Bronchial epithelial cell (primary cell): ENCODE data around the gene RCE1. TPM values are rescaled to one million over a fixed set of nuclear protein-coding genes. Genes with fewer than 3 reads are reported as not detected.
A peak's percentile ranks its signal among the peaks of the same experiment; 100 is the strongest.

Experiments used
- DNase-seq: peaks from one replicate; pipeline ENCODE4 v3.0.0-alpha.2; 2010; ENCODE audit warnings: low read depth
- FAIRE-seq: peaks from 2 replicates; lab custom pipeline; 2011; peaks lifted over from hg19 to GRCh38; lab: Jason Lieb, UNC
- H3K27me3 ChIP-seq: 2 replicates; pipeline ENCODE4 v1.5.1; 2011; ENCODE audit warnings: low read length; ENCODE audit not compliant: control insufficient read depth, insufficient read depth
- H3K36me3 ChIP-seq: 2 replicates; pipeline ENCODE4 v1.5.1; 2011; ENCODE audit warnings: low read length; ENCODE audit not compliant: control insufficient read depth, insufficient read depth
- H3K4me3 ChIP-seq: 2 replicates; pipeline ENCODE4 v1.5.1; 2011; ENCODE audit warnings: mild to moderate bottlenecking, low read depth, low read length, control low read depth
- total RNA-seq: library from RNA; depleted of rRNA; stranded (reverse); fragments of >200 nt; gene quantifications from 2 replicates; pipeline ENCODE4 v1.2.1, GENCODE V29; 2014
- TF ChIP-seq, protein P1 (sequence below): IDR thresholded peaks from 2 replicates; pipeline ENCODE4 v1.5.1; 2011; ENCODE audit warnings: mild to moderate bottlenecking, moderate library complexity, low read length, control low read depth, inconsistent platforms; ENCODE audit not compliant: insufficient read depth, severe bottlenecking

The RCE1 gene
- total RNA-seq, 1 donor from 2014 or later: 17.4 TPM

DNA sequence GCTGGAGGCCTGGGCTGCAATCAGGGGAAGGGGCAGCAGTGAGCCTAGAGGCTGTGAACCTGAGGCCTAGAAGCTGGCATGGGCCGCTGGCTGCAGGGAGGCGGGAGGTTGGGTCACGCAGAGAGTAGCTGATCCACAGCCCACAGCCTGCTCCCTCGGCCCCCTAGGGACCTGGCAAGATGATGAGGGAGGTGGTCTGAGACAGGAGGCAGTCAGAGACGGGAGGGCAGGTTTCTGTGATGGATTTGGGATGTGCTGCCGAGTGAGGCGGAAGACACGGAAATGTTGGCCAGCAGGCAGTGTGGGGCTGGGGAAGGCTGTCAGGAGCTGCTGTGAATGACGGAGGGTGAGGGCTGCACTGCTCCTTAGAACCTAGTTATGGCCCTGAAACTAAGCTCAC, 36.3 kb downstream of the RCE1 start:
- TF ChIP-seq, protein P1, sequence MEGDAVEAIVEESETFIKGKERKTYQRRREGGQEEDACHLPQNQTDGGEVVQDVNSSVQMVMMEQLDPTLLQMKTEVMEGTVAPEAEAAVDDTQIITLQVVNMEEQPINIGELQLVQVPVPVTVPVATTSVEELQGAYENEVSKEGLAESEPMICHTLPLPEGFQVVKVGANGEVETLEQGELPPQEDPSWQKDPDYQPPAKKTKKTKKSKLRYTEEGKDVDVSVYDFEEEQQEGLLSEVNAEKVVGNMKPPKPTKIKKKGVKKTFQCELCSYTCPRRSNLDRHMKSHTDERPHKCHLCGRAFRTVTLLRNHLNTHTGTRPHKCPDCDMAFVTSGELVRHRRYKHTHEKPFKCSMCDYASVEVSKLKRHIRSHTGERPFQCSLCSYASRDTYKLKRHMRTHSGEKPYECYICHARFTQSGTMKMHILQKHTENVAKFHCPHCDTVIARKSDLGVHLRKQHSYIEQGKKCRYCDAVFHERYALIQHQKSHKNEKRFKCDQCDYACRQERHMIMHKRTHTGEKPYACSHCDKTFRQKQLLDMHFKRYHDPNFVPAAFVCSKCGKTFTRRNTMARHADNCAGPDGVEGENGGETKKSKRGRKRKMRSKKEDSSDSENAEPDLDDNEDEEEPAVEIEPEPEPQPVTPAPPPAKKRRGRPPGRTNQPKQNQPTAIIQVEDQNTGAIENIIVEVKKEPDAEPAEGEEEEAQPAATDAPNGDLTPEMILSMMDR: no peak
- DNase-seq (no peak), FAIRE-seq (no peak)
- Histone ChIP-seq H3K27me3 (no peaks in the 10 kb centered on the region), H3K36me3 (no peaks in the 10 kb centered on the region), H3K4me3 (no peak overlapping the region)

DNA sequence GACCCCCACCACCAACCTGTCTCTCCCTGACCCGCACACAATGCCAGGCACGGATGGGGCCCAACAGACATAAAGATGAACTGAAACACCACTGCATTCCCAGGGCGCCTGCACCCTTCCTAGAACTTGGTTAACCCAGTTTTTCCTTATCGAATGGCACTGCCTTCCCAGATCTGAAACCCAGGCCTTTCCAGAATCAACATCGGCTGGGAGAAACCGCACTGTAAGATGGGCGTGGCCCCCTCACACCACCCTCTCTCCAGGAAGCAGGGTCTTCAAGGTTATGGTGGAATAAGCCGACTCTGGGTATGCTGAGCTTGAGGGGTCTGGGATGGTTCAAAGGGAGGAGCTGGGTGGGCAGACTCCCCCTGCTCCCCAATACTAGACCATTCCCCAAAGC, 36.8 kb downstream of the RCE1 start:
- Histone ChIP-seq H3K36me3 (no peaks in the 10 kb centered on the region), H3K27me3 (no peaks in the 10 kb centered on the region), H3K4me3 (no peak overlapping the region)
- DNase-seq: no peak
- TF ChIP-seq, protein P1: no peak
- FAIRE-seq: no peak

GRCh38 chr11:66880496-66881450, 37.5 kb downstream of the RCE1 start:
- peak; percentile 86 for DNase-seq
- no peak overlapping the region for H3K4me3 ChIP-seq
- H3K36me3 ChIP-seq: no peaks in the 10 kb centered on the region
- TF ChIP-seq, protein P1: no peak
- no peaks in the 10 kb centered on the region for H3K27me3 ChIP-seq
- peak; percentile 86 for FAIRE-seq

DNA sequence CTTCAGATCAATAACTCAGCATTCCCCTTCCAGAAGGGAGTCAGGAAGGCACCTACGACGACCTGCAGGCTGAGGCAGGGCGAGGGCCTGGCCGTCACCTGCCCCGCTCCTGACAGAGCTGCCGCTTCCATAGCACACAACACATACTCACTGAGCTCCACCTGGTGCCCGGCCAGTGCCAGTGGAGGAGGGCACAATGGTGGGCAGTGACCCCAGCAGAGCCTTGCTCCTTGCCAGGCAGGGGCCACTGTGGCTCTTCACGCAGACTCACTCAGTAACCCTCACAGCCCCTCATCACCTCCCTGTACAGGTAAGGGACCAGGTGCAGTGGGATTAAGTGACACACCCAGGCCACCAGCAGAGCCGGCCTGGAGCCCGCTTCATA, 38.2 kb downstream of the RCE1 start:
- TF ChIP-seq, protein P1: no peak
- no peak for FAIRE-seq
- Histone ChIP-seq H3K4me3 (no peak overlapping the region), H3K36me3 (no peaks in the 10 kb centered on the region), H3K27me3 (no peaks in the 10 kb centered on the region)
- no peak for DNase-seq

GRCh38 chr11:66881927-66882452, 38.7 kb downstream of the RCE1 start:
- Histone ChIP-seq H3K36me3 (no peaks in the 10 kb centered on the region), H3K27me3 (no peaks in the 10 kb centered on the region), H3K4me3 (no peak overlapping the region)
- TF ChIP-seq, protein P1: no peak
- DNase-seq (no peak), FAIRE-seq (no peak)
